Natural killer cell treated with Interleukin-12 subunit alpha and Interleukin-12 subunit beta and Interleukin-15 and Interleukin-18, amount 100 ng/mL, for 72 hours (primary cell): ENCODE data around the gene LYPLAL1. TPM values are rescaled to one million over a fixed set of nuclear protein-coding genes. Genes with fewer than 3 reads are reported as not detected.
"Not testable (repeated sequence)": the region's sequence is repeated elsewhere in the genome, so short reads cannot be mapped to it uniquely, and the experiment has no call there.

Experiments
- ATAC-seq, 2 donors: fragments of 150-1000 bp; cut with Tn5 transposase in 1 of 2; sonication (Bioruptor Pico), chemical (Tn5 transposase) in 1 of 2; 2 replicates each; pipeline ENCODE4 v1.10.0; 2021
- DNase-seq: peaks from one replicate; pipeline ENCODE4 v3.0.0; 2022; ENCODE audit warnings: low spot score
- H3K27ac Mint-ChIP-seq, 2 donors: 1 replicate in 1 of 2; 2 replicates in 1 of 2; pipeline ENCODE4 v1.8.0; 2022; ENCODE audit warnings: mixed read lengths in 2 of 2, mild to moderate bottlenecking in 1 of 2, moderate library complexity in 1 of 2
- H3K27me3 Mint-ChIP-seq, 2 donors: 1 replicate in 1 of 2; 2 replicates in 1 of 2; pipeline ENCODE4 v1.8.0; 2022; ENCODE audit warnings: mixed read lengths in 2 of 2
- H3K36me3 Mint-ChIP-seq: one replicate; pipeline ENCODE4 v1.8.0; 2022; ENCODE audit warnings: mixed read lengths
- H3K4me1 Mint-ChIP-seq, 2 donors: 1 replicate in 1 of 2; 2 replicates in 1 of 2; pipeline ENCODE4 v1.8.0; 2022; ENCODE audit warnings: low read depth in 2 of 2, mixed read lengths in 2 of 2, mild to moderate bottlenecking in 1 of 2
- H3K4me3 Mint-ChIP-seq: one replicate; pipeline ENCODE4 v1.8.0; 2022; ENCODE audit warnings: mixed read lengths
- H3K9me3 Mint-ChIP-seq: 2 replicates; pipeline ENCODE4 v1.8.0; 2022; ENCODE audit warnings: mixed read lengths
- total RNA-seq, 2 donors: library from RNA; stranded (reverse); gene quantifications; one replicate each; pipeline ENCODE4 v1.2.3, GENCODE V29; 2022

The LYPLAL1 gene
- total RNA-seq, 2 donors from 2014 or later, result 12.5 to 20.3 TPM

DNA sequence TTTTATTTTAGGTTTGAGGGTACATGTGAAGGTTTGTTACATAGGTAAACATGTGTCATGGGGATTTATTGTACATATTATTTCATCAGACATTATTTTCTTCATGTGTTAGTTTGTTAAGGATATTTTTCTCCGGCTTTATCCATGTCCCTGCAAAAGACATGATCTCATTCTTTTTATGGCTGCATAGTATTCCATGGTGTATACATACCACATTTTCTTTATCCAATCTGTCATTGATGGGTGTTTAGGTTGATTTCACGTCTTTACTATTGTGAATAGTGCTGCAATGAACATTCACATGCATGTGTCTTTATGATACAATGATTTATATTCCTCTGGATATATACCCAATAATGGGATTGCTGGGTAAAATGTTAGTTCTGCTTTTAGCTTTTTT, 76.8 kb downstream of the LYPLAL1 start:
- H3K9me3 Mint-ChIP-seq, H3K27ac Mint-ChIP-seq, H3K4me3 Mint-ChIP-seq, DNase-seq, H3K27me3 Mint-ChIP-seq, ATAC-seq, H3K4me1 Mint-ChIP-seq: not testable (repeated sequence)
- peaks cover 25% of the 10 kb centered on the region for H3K36me3 Mint-ChIP-seq

DNA sequence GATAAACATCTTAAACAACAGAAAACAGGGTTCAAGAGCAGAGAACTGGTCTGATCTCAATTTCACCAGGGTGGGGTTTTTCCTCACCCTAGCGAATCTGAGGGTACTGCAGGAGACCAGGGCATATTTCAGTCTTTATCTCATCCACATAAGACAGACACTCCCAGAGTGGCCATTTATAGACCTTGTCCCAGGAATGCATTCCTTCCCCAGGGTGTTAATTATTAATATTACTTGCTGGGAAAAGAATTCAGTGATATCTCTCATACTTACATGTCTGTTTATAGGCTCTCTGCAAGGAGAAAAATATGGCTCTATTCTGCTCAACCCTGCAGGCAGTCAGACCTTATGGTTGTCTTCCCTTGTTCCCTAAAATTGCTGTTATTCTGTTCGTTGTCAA, 84.1 kb downstream of the LYPLAL1 start:
- no peak for ATAC-seq
- no peaks in the 10 kb centered on the region for H3K27me3 Mint-ChIP-seq
- DNase-seq, result no peak
- peaks cover 30% of the 10 kb centered on the region for H3K36me3 Mint-ChIP-seq
- no peaks in the 10 kb centered on the region for H3K4me1 Mint-ChIP-seq
- H3K9me3 Mint-ChIP-seq, result peaks cover 7% of the 10 kb centered on the region
- H3K27ac Mint-ChIP-seq, result no peak overlapping the region
- H3K4me3 Mint-ChIP-seq, result no peak overlapping the region

DNA sequence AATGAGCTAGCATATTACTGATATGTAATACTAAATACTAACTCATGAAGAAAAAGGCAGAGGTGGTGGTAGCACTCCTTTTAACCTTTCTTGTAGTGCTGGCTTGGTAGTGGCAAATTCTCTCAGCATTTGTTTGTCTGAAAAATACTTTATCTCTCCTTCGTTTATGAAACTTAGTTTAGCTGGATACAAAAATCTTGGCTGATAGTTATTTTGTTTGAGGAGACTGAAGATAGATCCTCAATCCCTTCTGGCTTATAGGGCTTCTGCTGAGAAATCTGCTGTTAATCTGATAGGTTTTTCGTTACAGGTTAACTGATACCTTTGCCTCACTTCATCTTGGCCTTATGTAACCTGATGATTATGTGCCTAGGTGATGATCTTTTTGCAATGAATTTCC, 87.8 kb downstream of the LYPLAL1 start:
- Mint-ChIP-seq H3K9me3 (peaks cover 7% of the 10 kb centered on the region), H3K36me3 (peaks cover 15% of the 10 kb centered on the region), H3K4me3 (no peak overlapping the region), H3K27ac (no peak overlapping the region), H3K27me3 (no peaks in the 10 kb centered on the region), H3K4me1 (no peaks in the 10 kb centered on the region)
- DNase-seq (no peak), ATAC-seq (no peak)
